Neural crest cell (in vitro differentiated cells): Measurements from ENCODE around the gene TNFRSF1B. TPM values are rescaled to one million over a fixed set of nuclear protein-coding genes. Genes with fewer than 3 reads are reported as not detected.

Experiments used
- DNase-seq: peaks from one replicate; pipeline ENCODE4 v3.0.0; 2021; ENCODE audit warnings: low read depth, mixed read lengths, low spot score
- H3K27ac Mint-ChIP-seq: one replicate; pipeline ENCODE4 v1.8.0; 2021; ENCODE audit warnings: mild to moderate bottlenecking, mixed read lengths; ENCODE audit not compliant: unreplicated experiment
- H3K27me3 Mint-ChIP-seq: 2 replicates; pipeline ENCODE4 v1.8.0; 2021; ENCODE audit warnings: low read depth, mild to moderate bottlenecking, mixed read lengths
- H3K36me3 Mint-ChIP-seq: 2 replicates; pipeline ENCODE4 v1.8.0; 2021; ENCODE audit warnings: low read depth, mild to moderate bottlenecking, mixed read lengths
- H3K4me1 Mint-ChIP-seq: 2 replicates; pipeline ENCODE4 v1.8.0; 2021; ENCODE audit warnings: mixed read lengths
- H3K4me3 Mint-ChIP-seq: one replicate; pipeline ENCODE4 v1.8.0; 2021; ENCODE audit warnings: mild to moderate bottlenecking, mixed read lengths
- H3K9me3 Mint-ChIP-seq: 2 replicates; pipeline ENCODE4 v1.8.0; 2021; ENCODE audit warnings: mixed read lengths
- total RNA-seq: library from RNA; stranded (reverse); gene quantifications from 2 replicates; pipeline ENCODE4 v1.2.1, GENCODE V29; 2021
- TF ChIP-seq, protein P1 (sequence below): fragments of 200-600 bp; sonication (generic); conservative IDR thresholded peaks from 2 replicates; pipeline ENCODE4 v1.5.0; 2021; ENCODE audit warnings: antibody characterized with exemption, mild to moderate bottlenecking

Gene TNFRSF1B
- total RNA-seq, 1 donor from 2014 or later: 3.3 TPM

DNA sequence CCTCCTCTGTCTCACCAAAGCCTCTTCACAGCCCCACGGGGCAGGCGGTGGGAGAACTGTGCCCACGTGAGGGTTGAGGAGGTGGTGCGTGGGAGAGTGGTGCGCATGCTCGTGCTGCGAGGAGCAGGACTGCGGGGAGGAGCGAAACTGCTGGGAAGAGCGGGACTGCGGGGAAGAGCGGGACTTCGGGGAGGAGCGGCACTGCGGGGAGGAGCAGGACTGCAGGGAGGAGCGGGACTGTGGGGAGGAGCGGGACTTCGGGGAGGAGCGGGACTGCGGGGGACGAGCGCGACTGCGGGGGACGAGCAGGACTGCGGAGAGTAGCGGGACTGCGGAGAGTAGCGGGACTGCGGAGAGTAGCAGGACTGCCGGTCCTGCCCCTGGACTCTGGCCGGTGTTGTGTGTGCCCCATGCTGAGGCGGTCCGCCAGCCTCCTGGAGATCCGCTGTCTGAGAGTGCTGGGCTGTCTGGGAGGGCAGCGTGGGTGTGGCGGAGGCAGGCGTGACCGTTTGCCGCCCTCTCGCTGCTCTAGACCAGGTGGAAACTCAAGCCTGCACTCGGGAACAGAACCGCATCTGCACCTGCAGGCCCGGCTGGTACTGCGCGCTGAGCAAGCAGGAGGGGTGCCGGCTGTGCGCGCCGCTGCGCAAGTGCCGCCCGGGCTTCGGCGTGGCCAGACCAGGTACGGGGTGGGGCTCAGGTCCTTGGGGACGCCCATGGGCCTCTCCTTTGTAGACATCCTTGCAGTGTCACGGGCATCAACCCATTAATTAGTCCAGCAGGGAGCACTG, 24.6 kb downstream of the TNFRSF1B start:
- Mint-ChIP-seq H3K9me3 (no peaks in the 10 kb centered on the region), H3K27ac (no peak overlapping the region), H3K4me1 (peaks cover 50% of the 10 kb centered on the region), H3K36me3 (no peaks in the 10 kb centered on the region), H3K27me3 (peaks cover 4% of the 10 kb centered on the region), H3K4me3 (no peak overlapping the region)
- no peak for DNase-seq
- TF ChIP-seq, protein P1, sequence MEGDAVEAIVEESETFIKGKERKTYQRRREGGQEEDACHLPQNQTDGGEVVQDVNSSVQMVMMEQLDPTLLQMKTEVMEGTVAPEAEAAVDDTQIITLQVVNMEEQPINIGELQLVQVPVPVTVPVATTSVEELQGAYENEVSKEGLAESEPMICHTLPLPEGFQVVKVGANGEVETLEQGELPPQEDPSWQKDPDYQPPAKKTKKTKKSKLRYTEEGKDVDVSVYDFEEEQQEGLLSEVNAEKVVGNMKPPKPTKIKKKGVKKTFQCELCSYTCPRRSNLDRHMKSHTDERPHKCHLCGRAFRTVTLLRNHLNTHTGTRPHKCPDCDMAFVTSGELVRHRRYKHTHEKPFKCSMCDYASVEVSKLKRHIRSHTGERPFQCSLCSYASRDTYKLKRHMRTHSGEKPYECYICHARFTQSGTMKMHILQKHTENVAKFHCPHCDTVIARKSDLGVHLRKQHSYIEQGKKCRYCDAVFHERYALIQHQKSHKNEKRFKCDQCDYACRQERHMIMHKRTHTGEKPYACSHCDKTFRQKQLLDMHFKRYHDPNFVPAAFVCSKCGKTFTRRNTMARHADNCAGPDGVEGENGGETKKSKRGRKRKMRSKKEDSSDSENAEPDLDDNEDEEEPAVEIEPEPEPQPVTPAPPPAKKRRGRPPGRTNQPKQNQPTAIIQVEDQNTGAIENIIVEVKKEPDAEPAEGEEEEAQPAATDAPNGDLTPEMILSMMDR: no peak

DNA sequence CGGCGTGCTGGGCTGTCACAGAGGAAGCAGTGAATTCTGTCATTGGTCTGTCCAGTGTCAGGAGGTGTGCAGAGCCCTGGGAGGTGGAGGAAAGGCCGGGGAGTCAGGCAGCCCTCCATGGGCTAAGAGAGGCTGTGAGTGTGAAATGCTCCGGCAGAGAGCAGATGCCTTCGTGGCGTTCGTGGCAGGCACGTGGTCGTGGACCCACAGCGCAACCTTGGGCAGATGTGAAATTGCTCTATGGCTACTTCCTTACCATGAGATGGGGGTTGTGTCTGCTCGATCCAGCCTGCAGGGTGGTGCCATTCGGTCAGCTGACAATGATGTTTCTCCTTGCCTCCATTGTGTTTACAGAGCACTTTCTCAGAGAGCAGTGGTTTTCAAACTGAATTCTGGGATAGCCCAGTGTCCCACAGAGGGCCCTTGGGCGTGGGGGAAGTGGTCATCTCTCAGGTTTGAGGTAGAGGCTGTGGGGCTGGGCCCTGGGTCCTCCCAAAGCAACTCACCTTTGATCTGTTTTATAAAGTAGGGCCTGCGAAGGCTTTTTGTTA, 27.9 kb downstream of the TNFRSF1B start:
- Mint-ChIP-seq H3K36me3 (no peaks in the 10 kb centered on the region), H3K27me3 (peaks cover 1% of the 10 kb centered on the region), H3K4me1 (peaks cover 32% of the 10 kb centered on the region), H3K4me3 (no peak overlapping the region), H3K27ac (no peak overlapping the region), H3K9me3 (no peaks in the 10 kb centered on the region)
- TF ChIP-seq, protein P1: no peak
- DNase-seq: no peak

DNA sequence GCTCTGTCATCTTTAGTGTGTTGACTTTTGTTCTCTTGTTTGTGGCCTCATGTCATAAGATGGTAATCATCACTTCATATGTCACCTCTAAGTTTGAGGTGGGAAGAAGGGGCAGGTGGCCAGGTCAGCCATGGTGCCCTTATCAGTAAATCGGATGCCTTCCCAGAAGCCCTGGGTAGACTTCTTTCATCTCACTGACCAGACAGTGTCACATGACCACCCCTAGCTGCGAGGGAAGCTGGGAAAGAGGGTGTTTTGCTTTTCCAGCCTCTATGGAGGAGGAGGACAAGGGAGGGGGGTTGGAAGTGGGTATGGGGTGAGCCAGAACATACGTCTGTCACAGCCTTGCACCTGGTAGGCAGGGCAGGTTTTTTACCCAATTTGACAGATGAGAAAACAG, 28.6 kb downstream of the TNFRSF1B start:
- Mint-ChIP-seq H3K4me3 (no peak overlapping the region), H3K4me1 (peaks cover 36% of the 10 kb centered on the region), H3K9me3 (no peaks in the 10 kb centered on the region), H3K36me3 (no peaks in the 10 kb centered on the region), H3K27me3 (no peaks in the 10 kb centered on the region), H3K27ac (peak overlapping the region; percentile 6)
- no peak for DNase-seq
- TF ChIP-seq, protein P1: no peak

DNA sequence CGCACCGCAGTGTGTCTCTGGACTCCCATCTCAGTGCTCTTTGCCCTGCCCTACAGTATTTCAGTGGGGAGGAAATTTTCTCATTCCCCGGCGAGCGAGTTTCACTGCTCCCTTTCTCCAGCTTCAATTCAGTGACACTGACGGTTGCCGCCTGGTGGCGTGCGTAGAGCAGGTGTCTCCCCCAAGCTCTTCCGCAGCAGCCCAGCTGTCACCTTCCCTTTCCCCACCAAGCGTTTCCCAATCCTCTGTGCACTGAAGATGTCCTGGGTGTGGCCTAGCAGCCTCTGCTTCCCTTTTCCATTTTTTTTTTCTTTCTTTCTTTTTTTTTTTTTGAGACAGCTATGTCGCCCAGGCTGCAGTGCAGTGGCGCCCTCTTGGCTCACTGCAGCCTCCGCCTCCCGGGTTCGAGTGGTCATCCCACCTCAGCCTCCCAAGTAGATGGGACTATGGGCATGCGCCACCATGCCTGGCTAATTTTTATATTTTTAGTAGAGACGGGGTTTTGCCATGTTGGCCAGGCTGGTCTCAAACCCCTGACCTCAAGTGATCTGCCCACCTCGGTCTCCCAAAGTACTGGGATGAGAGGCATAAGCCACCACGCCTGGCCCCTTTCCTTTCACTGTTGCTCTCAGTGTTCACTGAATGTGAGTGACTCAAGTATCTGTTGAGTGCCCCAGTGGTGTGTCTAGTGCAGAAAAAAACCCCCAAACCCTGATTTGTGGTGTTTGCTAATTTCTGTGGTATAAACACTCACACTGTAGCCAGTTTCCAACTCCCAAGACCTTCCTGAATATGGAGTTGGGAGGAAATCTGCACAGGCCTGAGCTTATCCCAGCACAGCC, 30.1 kb downstream of the TNFRSF1B start:
- no peak overlapping the region for H3K27ac Mint-ChIP-seq
- no peaks in the 10 kb centered on the region for H3K36me3 Mint-ChIP-seq
- DNase-seq: no peak
- peaks cover 37% of the 10 kb centered on the region for H3K4me1 Mint-ChIP-seq
- TF ChIP-seq, protein P1: peak; percentile 47
- H3K27me3 Mint-ChIP-seq: no peaks in the 10 kb centered on the region
- H3K4me3 Mint-ChIP-seq: no peak overlapping the region
- H3K9me3 Mint-ChIP-seq: no peaks in the 10 kb centered on the region

DNA sequence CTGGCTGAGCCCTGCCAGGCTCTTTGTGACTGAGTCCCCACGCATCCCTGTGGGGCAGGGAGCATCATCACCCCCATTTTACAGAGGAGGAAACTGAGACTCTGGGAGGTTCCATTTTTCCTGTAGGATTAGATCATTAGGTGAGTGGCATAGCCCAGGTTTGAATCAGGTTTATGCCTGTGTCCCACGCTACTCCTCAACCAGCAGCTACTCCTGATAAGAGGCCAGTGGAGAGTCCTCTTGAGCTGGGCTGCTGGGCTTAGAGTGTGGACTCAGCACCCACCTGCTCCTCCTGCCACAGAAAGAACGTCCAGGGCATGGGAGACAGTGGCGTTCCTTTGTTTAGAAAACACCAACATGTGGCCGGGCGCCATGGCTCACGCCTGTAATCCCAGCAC, 30.7 kb downstream of the TNFRSF1B start:
- peaks cover 34% of the 10 kb centered on the region for H3K4me1 Mint-ChIP-seq
- no peak overlapping the region for H3K27ac Mint-ChIP-seq
- no peaks in the 10 kb centered on the region for H3K27me3 Mint-ChIP-seq
- no peaks in the 10 kb centered on the region for H3K9me3 Mint-ChIP-seq
- H3K36me3 Mint-ChIP-seq: no peaks in the 10 kb centered on the region
- H3K4me3 Mint-ChIP-seq: no peak overlapping the region
- DNase-seq: no peak
- TF ChIP-seq, protein P1: no peak
